MM.1S (cell line): ENCODE data around the gene GLRA3.

ENCODE experiments used
- EZH2 ChIP-seq: fragments of 300-600 bp; sonication (generic); optimal IDR thresholded peaks from 2 replicates; pipeline ENCODE3; 2017; ENCODE audit warnings: low read depth, mild to moderate bottlenecking, antibody characterized with exemption, low read length, mixed read lengths
- TF ChIP-seq, protein P1 (sequence below): fragments of 300-600 bp; sonication (generic); IDR thresholded peaks from 2 replicates; pipeline ENCODE4 v1.5.1; 2016; ENCODE audit warnings: antibody characterized with exemption, low read length, mixed read lengths

DNA sequence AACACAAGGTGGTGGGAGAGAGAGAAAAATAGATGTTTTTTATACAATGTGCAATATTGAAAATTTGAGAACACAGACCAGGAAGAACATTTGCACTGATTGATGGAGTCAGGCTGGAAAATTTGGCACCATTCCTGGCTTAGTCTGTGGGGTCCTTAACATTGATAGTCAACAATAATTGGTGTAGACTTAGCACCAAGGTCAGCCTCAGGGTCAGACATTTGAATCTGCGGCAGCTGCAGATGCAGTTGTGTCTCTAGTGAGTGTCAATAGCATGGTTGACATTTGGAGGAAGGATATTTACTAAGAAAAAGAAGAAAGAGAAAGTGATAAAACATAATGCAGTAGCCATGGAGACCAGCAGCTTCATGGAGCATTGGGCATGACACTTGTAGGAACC, 31.5 kb upstream of the GLRA3 start:
- TF ChIP-seq EZH2 = no peak
- TF ChIP-seq, protein P1, sequence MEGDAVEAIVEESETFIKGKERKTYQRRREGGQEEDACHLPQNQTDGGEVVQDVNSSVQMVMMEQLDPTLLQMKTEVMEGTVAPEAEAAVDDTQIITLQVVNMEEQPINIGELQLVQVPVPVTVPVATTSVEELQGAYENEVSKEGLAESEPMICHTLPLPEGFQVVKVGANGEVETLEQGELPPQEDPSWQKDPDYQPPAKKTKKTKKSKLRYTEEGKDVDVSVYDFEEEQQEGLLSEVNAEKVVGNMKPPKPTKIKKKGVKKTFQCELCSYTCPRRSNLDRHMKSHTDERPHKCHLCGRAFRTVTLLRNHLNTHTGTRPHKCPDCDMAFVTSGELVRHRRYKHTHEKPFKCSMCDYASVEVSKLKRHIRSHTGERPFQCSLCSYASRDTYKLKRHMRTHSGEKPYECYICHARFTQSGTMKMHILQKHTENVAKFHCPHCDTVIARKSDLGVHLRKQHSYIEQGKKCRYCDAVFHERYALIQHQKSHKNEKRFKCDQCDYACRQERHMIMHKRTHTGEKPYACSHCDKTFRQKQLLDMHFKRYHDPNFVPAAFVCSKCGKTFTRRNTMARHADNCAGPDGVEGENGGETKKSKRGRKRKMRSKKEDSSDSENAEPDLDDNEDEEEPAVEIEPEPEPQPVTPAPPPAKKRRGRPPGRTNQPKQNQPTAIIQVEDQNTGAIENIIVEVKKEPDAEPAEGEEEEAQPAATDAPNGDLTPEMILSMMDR = no peak
